MM.1S (cell line): ENCODE data around the gene SNX18.

ENCODE experiments used
- CTCF ChIP-seq: fragments of 300-600 bp; sonication (generic); IDR thresholded peaks from 2 replicates; pipeline ENCODE4 v1.5.1; 2016; ENCODE audit warnings: antibody characterized with exemption, low read length, mixed read lengths
- EZH2 ChIP-seq: fragments of 300-600 bp; sonication (generic); optimal IDR thresholded peaks from 2 replicates; pipeline ENCODE3; 2017; ENCODE audit warnings: low read depth, mild to moderate bottlenecking, antibody characterized with exemption, low read length, mixed read lengths
- EZH2phosphoT487 ChIP-seq: fragments of 300-600 bp; sonication (generic); IDR thresholded peaks from 2 replicates; pipeline ENCODE4 v1.6.1; 2018; ENCODE audit warnings: antibody characterized with exemption, low read length

- TF ChIP-seq CTCF, result no peak
- TF ChIP-seq EZH2, result no peak
- TF ChIP-seq EZH2phosphoT487, result no peak
Observed at GRCh38 chr5:54544044-54544443, 26.5 kb downstream of the SNX18 start.
